NCI-H345 treated with DMSO at 0.1 percent for 48 hours (cell line): ENCODE measurements around the gene ATG16L2.
A peak's percentile ranks its signal among the peaks of the same experiment; 100 is the strongest.

Source experiments
- DNase-seq: peaks from one replicate; lab custom pipeline; 2025; ENCODE audit not compliant: unreplicated experiment; lab: John Stamatoyannopoulos, UW

Gene ATG16L2

GRCh38 chr11:72814286-72815109 lies at the start of gene ATG16L2:
TSS of gene ATG16L2 (plus strand) at chr11:72814411. CDS start at chr11:72814446, 35 bp downstream.
- DNase-seq, result peak; percentile 57

GRCh38 chr11:72764503-72764902 lies 49.7 kb upstream of the ATG16L2 start:
- peak; percentile 92 for DNase-seq

GRCh38 chr11:72766152-72766902 lies 47.9 kb upstream of the ATG16L2 start:
- DNase-seq, result no peak

GRCh38 chr11:72767203-72768062 lies 46.8 kb upstream of the ATG16L2 start:
- DNase-seq, result no peak

- DNase-seq, result no peak
Measured at GRCh38 chr11:72768581-72768980, 45.6 kb upstream of the ATG16L2 start.

GRCh38 chr11:72769680-72770079 lies 44.5 kb upstream of the ATG16L2 start:
- no peak for DNase-seq

GRCh38 chr11:72770799-72771198 lies 43.4 kb upstream of the ATG16L2 start:
- DNase-seq, result peak; percentile 64

- DNase-seq, result no peak
Measured at GRCh38 chr11:72771507-72771906, 42.7 kb upstream of the ATG16L2 start.

GRCh38 chr11:72772059-72772458 lies 42.2 kb upstream of the ATG16L2 start:
- DNase-seq, result no peak

GRCh38 chr11:72773291-72773690 lies 40.9 kb upstream of the ATG16L2 start:
- no peak for DNase-seq

- no peak for DNase-seq
Measured at GRCh38 chr11:72773696-72774095, 40.5 kb upstream of the ATG16L2 start.

GRCh38 chr11:72774499-72774898 lies 39.7 kb upstream of the ATG16L2 start:
- no peak for DNase-seq

- DNase-seq, result no peak
Measured at GRCh38 chr11:72775288-72776110, 38.7 kb upstream of the ATG16L2 start.

- DNase-seq, result no peak
Measured at GRCh38 chr11:72776117-72776843, 37.9 kb upstream of the ATG16L2 start.

- no peak for DNase-seq
Measured at GRCh38 chr11:72776844-72777754, 37.1 kb upstream of the ATG16L2 start.

- no peak for DNase-seq
Measured at GRCh38 chr11:72777755-72778278, 36.4 kb upstream of the ATG16L2 start.

- DNase-seq, result no peak
Measured at GRCh38 chr11:72778535-72779494, 35.4 kb upstream of the ATG16L2 start.
